Right kidney (tissue), 1 donor: ENCODE data around the gene DCLRE1C.
"Not testable (repeated sequence)": the region's sequence is repeated elsewhere in the genome, so short reads cannot be mapped to it uniquely, and the experiment has no call there.

Experiments used
- DNase-seq: peaks from one replicate; pipeline ENCODE4 v3.0.0-alpha.2; 2016

The DCLRE1C gene

GRCh38 chr10:14884082-14884481 lies 69.8 kb downstream of the DCLRE1C start:
- no peak for DNase-seq

- DNase-seq: peak; percentile 19
These were observed 73.7 kb downstream of the DCLRE1C start for GRCh38 chr10:14880229-14880628.

GRCh38 chr10:14879928-14880193 lies 74.0 kb downstream of the DCLRE1C start:
- no peak for DNase-seq

- no peak for DNase-seq
These were observed 74.6 kb downstream of the DCLRE1C start for GRCh38 chr10:14879124-14879927.

- DNase-seq: peak; percentile 98
These were observed 75.4 kb downstream of the DCLRE1C start, which contains the start of gene SUV39H2 for GRCh38 chr10:14878266-14879123. Gene SUV39H2 (plus strand): TSS chr10:14878866. CDS start chr10:14878889, 23 bp downstream.

GRCh38 chr10:14876764-14877163 lies 77.1 kb downstream of the DCLRE1C start:
- DNase-seq: no peak

- no peak for DNase-seq
These were observed 78.0 kb downstream of the DCLRE1C start for GRCh38 chr10:14875941-14876340.

- DNase-seq: no peak
These were observed 80.7 kb downstream of the DCLRE1C start for GRCh38 chr10:14873090-14873760.

GRCh38 chr10:14864871-14865270 lies 89.0 kb downstream of the DCLRE1C start:
- DNase-seq: not testable (repeated sequence)

GRCh38 chr10:14864466-14864865 lies 89.4 kb downstream of the DCLRE1C start:
- not testable (repeated sequence) for DNase-seq

- no peak for DNase-seq
These were observed 93.1 kb downstream of the DCLRE1C start for GRCh38 chr10:14860791-14861190.

- no peak for DNase-seq
These were observed 94.1 kb downstream of the DCLRE1C start for GRCh38 chr10:14859775-14860174.

GRCh38 chr10:14859043-14859442 lies 94.9 kb downstream of the DCLRE1C start:
- DNase-seq: no peak

- DNase-seq: no peak
These were observed 95.4 kb downstream of the DCLRE1C start for GRCh38 chr10:14858338-14858960.

GRCh38 chr10:14855453-14855852 lies 98.4 kb downstream of the DCLRE1C start:
- no peak for DNase-seq

GRCh38 chr10:14852236-14852635 lies 101.7 kb downstream of the DCLRE1C start:
- no peak for DNase-seq
